SK-N-SH (cell line): ENCODE results near the gene KLF7. TPM values are rescaled to one million over a fixed set of nuclear protein-coding genes. Genes with fewer than 3 reads are reported as not detected.

Source experiments
- CTCF ChIA-PET: fragments of 300-600, 350-600 bp; formaldehyde crosslinking; extraction: SDS; loops from one replicate; lab custom pipeline; 2021; lab: Yijun Ruan, JAX
- POLR2A ChIA-PET: fragments of 350-600 bp; sonication (Branson Sonifier 250); formaldehyde crosslinking; extraction: SDS; loops from one replicate; lab custom pipeline; 2020; ENCODE audit warnings: antibody characterized with exemption, inconsistent platforms; lab: Yijun Ruan, JAX
- DNase-seq: peaks from one replicate; pipeline ENCODE4 v3.0.0; 2012
- H2AFZ ChIP-seq: fragments of 200-600 bp; sonication (generic); 2 replicates; pipeline ENCODE4 v1.8.1; 2016; ENCODE audit warnings: antibody characterized with exemption, mild to moderate bottlenecking, low read depth
- H3F3A ChIP-seq: fragments of 200-600 bp; sonication (generic); replicated peaks from 2 replicates; pipeline ENCODE3; 2016; ENCODE audit warnings: antibody characterized with exemption, mild to moderate bottlenecking; ENCODE audit not compliant: insufficient read depth
- H3K27ac ChIP-seq, 2 experiments: fragments of 200-500 bp in 1 of 2; fragments of 200-600 bp in 1 of 2; sonication (Bioruptor generic) in 1 of 2; sonication (generic), shearing (Covaris generic) in 1 of 2; 2 replicates each; pipeline versions ENCODE4 v1.5.1 to v1.6.1; 2014 to 2016; ENCODE audit warnings: low read depth in 2 of 2, inconsistent platforms in 1 of 2, low read length in 1 of 2, mild to moderate bottlenecking in 1 of 2, mixed read lengths in 1 of 2
- H3K27me3 ChIP-seq: fragments of 200-600 bp; sonication (generic), shearing (Covaris generic); 2 replicates; pipeline ENCODE4 v1.6.1; 2016; ENCODE audit warnings: mixed run types; ENCODE audit not compliant: insufficient read depth
- H3K36me3 ChIP-seq, 2 experiments: fragments of 200-500 bp in 1 of 2; fragments of 200-600 bp in 1 of 2; sonication (Bioruptor generic) in 1 of 2; sonication (generic) in 1 of 2; replicated peaks in 1 of 2; 2 replicates each; pipeline versions ENCODE3 to v1.5.1; 2014 to 2016; ENCODE audit warnings: low read length in 1 of 2, mild to moderate bottlenecking in 1 of 2; ENCODE audit not compliant: insufficient read depth in 2 of 2, control insufficient read depth in 1 of 2
- H3K4me1 ChIP-seq, 2 experiments: fragments of 200-500 bp in 1 of 2; fragments of 200-600 bp in 1 of 2; sonication (Bioruptor generic) in 1 of 2; sonication (generic), shearing (Covaris generic) in 1 of 2; 2 replicates each; pipeline versions ENCODE4 v1.5.1 to v1.6.1; 2014 to 2016; ENCODE audit warnings: low read depth in 1 of 2, low read length in 1 of 2, mixed run types in 1 of 2; ENCODE audit not compliant: insufficient read depth in 2 of 2, control insufficient read depth in 1 of 2
- H3K4me2 ChIP-seq: fragments of 200-600 bp; sonication (generic), shearing (Covaris generic); 2 replicates; pipeline ENCODE4 v1.6.1; 2017; ENCODE audit warnings: mixed run types
- H3K4me3 ChIP-seq, 2 experiments: fragments of 200-500 bp in 1 of 2; fragments of 200-600 bp in 1 of 2; sonication (Bioruptor generic) in 1 of 2; sonication (generic), shearing (Covaris generic) in 1 of 2; 2 replicates each; pipeline versions ENCODE4 v1.5.1 to v1.8.1; 2014 to 2016; ENCODE audit warnings: low read depth in 2 of 2, inconsistent platforms in 1 of 2, low read length in 1 of 2, mild to moderate bottlenecking in 1 of 2, mixed read lengths in 1 of 2, moderate library complexity in 1 of 2
- H3K79me2 ChIP-seq: fragments of 200-600 bp; sonication (generic); 2 replicates; pipeline ENCODE4 v1.8.1; 2017; ENCODE audit warnings: mild to moderate bottlenecking; ENCODE audit not compliant: insufficient read depth
- H3K9ac ChIP-seq: fragments of 200-600 bp; sonication (generic); 2 replicates; pipeline ENCODE4 v1.6.1; 2017; ENCODE audit warnings: mixed run types
- H3K9me2 ChIP-seq: fragments of 200-600 bp; sonication (generic); 2 replicates; pipeline ENCODE4 v1.6.1; 2017; ENCODE audit warnings: mixed run types
- H3K9me3 ChIP-seq: fragments of 200-600 bp; sonication (generic); 2 replicates; pipeline ENCODE4 v1.6.1; 2017; ENCODE audit warnings: mixed run types, mild to moderate bottlenecking, moderate library complexity
- H4K20me1 ChIP-seq: fragments of 200-600 bp; sonication (generic); 2 replicates; pipeline ENCODE4 v1.6.1; 2017; ENCODE audit warnings: mild to moderate bottlenecking, mixed run types; ENCODE audit not compliant: insufficient read depth
- CTCF ChIP-seq: fragments of 200-600 bp; sonication (generic); IDR thresholded peaks from 2 replicates; pipeline ENCODE4 v1.6.1; 2017; ENCODE audit warnings: antibody characterized with exemption, mild to moderate bottlenecking, moderate library complexity
- ELF1 ChIP-seq: IDR thresholded peaks from 2 replicates; pipeline ENCODE4 v1.4.0; 2012
- EP300 ChIP-seq, 2 experiments: IDR thresholded peaks; 2 replicates each; pipeline versions ENCODE4 v1.4.0 to v1.6.1; 2012; ENCODE audit warnings: borderline replicate concordance in 1 of 2, low read depth in 1 of 2, low read length in 1 of 2
- EZH2phosphoT487 ChIP-seq: fragments of 200-600 bp; sonication (generic); IDR thresholded peaks from 2 replicates; pipeline ENCODE4 v1.6.1; 2017; ENCODE audit warnings: low read depth, mixed run types, mild to moderate bottlenecking, antibody characterized with exemption, moderate library complexity, borderline replicate concordance
- FOXM1 ChIP-seq: IDR thresholded peaks from 2 replicates; pipeline ENCODE4 v1.4.0; 2012; ENCODE audit warnings: low read depth, mild to moderate bottlenecking
- IRF3 ChIP-seq: fragments of 150-350 bp; IDR thresholded peaks from 2 replicates; pipeline ENCODE4 v1.6.1; 2016; ENCODE audit warnings: mild to moderate bottlenecking, low read depth, low read length
- JUND ChIP-seq: IDR thresholded peaks from 2 replicates; pipeline ENCODE4 v1.4.0; 2012
- MAX ChIP-seq: IDR thresholded peaks from 2 replicates; pipeline ENCODE4 v1.4.0; 2012; ENCODE audit warnings: low read depth
- MEF2A ChIP-seq: IDR thresholded peaks from 2 replicates; pipeline ENCODE4 v1.4.0; 2012; ENCODE audit warnings: low read depth, borderline replicate concordance
- RAD21 ChIP-seq: IDR thresholded peaks from 2 replicates; pipeline ENCODE4 v1.6.1; 2012; ENCODE audit warnings: mild to moderate bottlenecking, low read length
- RCOR1 ChIP-seq: fragments of 150-350 bp; IDR thresholded peaks from 2 replicates; pipeline ENCODE4 v1.6.1; 2017; ENCODE audit warnings: antibody characterized with exemption, low read length
- RXRA ChIP-seq: IDR thresholded peaks from 2 replicates; pipeline ENCODE4 v1.4.0; 2012; ENCODE audit warnings: low read depth, mild to moderate bottlenecking, borderline replicate concordance
- SIN3A ChIP-seq: IDR thresholded peaks from 2 replicates; pipeline ENCODE4 v1.6.1; 2012; ENCODE audit warnings: low read depth, mild to moderate bottlenecking, low read length, moderate library complexity, borderline replicate concordance
- SMC3 ChIP-seq: IDR thresholded peaks from 2 replicates; pipeline ENCODE4 v1.6.1; 2012; ENCODE audit warnings: low read depth, low read length, improper control_type of control experiment
- TCF12 ChIP-seq: IDR thresholded peaks from 2 replicates; pipeline ENCODE4 v1.4.0; 2012
- USF1 ChIP-seq: IDR thresholded peaks from 2 replicates; pipeline ENCODE4 v1.4.0; 2012; ENCODE audit warnings: low read depth, borderline replicate concordance
- ZBTB33 ChIP-seq: IDR thresholded peaks from 2 replicates; pipeline ENCODE4 v1.4.0; 2012; ENCODE audit warnings: low read depth, borderline replicate concordance
- WGBS: methylation state at CpG from one replicate; pipeline ENCODE4 v1.1.6; 2017; ENCODE audit warnings: low lambda C conversion rate; 5-methylcytosine and 5-hydroxymethylcytosine counted together
- polyA plus RNA-seq, 3 experiments: library from polyadenylated mRNA; depleted of rRNA; stranded (reverse); fragments of >200 nt; gene quantifications; 2 replicates each; pipeline ENCODE4 v1.2.3, GENCODE V29; 2012

KLF7 gene
- polyA plus RNA-seq, 1 of the 3 experiments (the other 2 are of a cell fraction) = 7.5 TPM

- Histone ChIP-seq H3K4me1 (peaks cover 39 to 74% of the 10 kb centered on the region in 2 experiments), H3K4me3 (no peak overlapping the region), H3K9me2 (no peaks in the 10 kb centered on the region), H3K9me3 (no peaks in the 10 kb centered on the region), H3K27ac (no peak overlapping the region; a peak in 1 of 4 replicates), H3K36me3 (peaks cover 4 to 22% of the 10 kb centered on the region in 2 experiments), H2AFZ (no peak overlapping the region), H3K4me2 (no peak overlapping the region), H3F3A (peaks cover 21% of the 10 kb centered on the region), H3K9ac (no peak overlapping the region), H4K20me1 (peaks cover 100% of the 10 kb centered on the region), H3K27me3 (no peaks in the 10 kb centered on the region), H3K79me2 (peaks cover 100% of the 10 kb centered on the region)
- ChIA-PET POLR2A (interaction anchor here (0.7 kb wide), 1 partner anchor 33 kb away, joined by 3 read pairs; no protein-coding TSS in a partner anchor), CTCF (interaction anchor here (1.9 kb wide), 1 partner anchor 357 kb away, joined by 5 read pairs; no protein-coding TSS in a partner anchor)
- 96% methylated on average over 3 of the region's 3 CpGs for WGBS
- TF ChIP-seq RXRA (no peak), IRF3 (no peak), JUND (no peak), CTCF (no peak), MAX (no peak), SIN3A (no peak)
- DNase-seq = no peak
These were observed 8.0 kb downstream of the KLF7 start for GRCh38 chr2:207157731-207158130.

- Histone ChIP-seq H3K4me1 (peaks cover 46 to 76% of the 10 kb centered on the region in 2 experiments), H4K20me1 (peaks cover 100% of the 10 kb centered on the region), H3K79me2 (peaks cover 100% of the 10 kb centered on the region), H3K27ac (no peak overlapping the region; a peak in 1 of 4 replicates), H3K9me3 (no peaks in the 10 kb centered on the region), H3K4me2 (peak overlapping the region; percentile 10; the same call in 1 of the 2 replicates), H3K9ac (no peak overlapping the region), H2AFZ (no peak overlapping the region), H3K27me3 (no peaks in the 10 kb centered on the region), H3F3A (peaks cover 15% of the 10 kb centered on the region), H3K4me3 (no peak overlapping the region), H3K9me2 (no peaks in the 10 kb centered on the region), H3K36me3 (peaks cover 1 to 22% of the 10 kb centered on the region in 2 experiments)
- ChIA-PET CTCF (interaction anchor here (0.7 to 1.9 kb wide), 4 partner anchors 45 to 356 kb away, joined by 3 to 5 read pairs (median 3); no protein-coding TSS in a partner anchor), POLR2A (interaction anchor here (0.7 kb wide), 1 partner anchor 33 kb away, joined by 3 read pairs; no protein-coding TSS in a partner anchor)
- no peak for DNase-seq
- TF ChIP-seq RAD21 = no peak
- TF ChIP-seq ZBTB33 = no peak
- TF ChIP-seq SMC3 = no peak
- TF ChIP-seq MEF2A = no peak
- TF ChIP-seq USF1 = no peak
- no peak for TF ChIP-seq SIN3A
- no peak for TF ChIP-seq MAX
- no peak for TF ChIP-seq EZH2phosphoT487
- no peak for TF ChIP-seq RXRA
- no peak for TF ChIP-seq EP300 (IDR thresholded peaks at IDR 0.05; ENCODE audit: borderline replicate concordance in 1 of 2, low read depth in 1 of 2, low read length in 1 of 2)
- TF ChIP-seq TCF12 = no peak
- TF ChIP-seq FOXM1 = no peak
- TF ChIP-seq IRF3 = no peak
- TF ChIP-seq RCOR1 = no peak
- no peak for TF ChIP-seq ELF1
- WGBS = 98% methylated on average over 1 of the region's 1 CpG
These were observed 8.6 kb downstream of the KLF7 start for GRCh38 chr2:207157162-207157481.
